SK-N-SH (cell line): ENCODE results near the gene POTEF. TPM values are rescaled to one million over a fixed set of nuclear protein-coding genes. Genes with fewer than 3 reads are reported as not detected.
"Not testable (repeated sequence)": the region's sequence is repeated elsewhere in the genome, so short reads cannot be mapped to it uniquely, and the experiment has no call there.

Experiments
- CTCF ChIA-PET: fragments of 300-600, 350-600 bp; formaldehyde crosslinking; extraction: SDS; loops from one replicate; lab custom pipeline; 2021; lab: Yijun Ruan, JAX
- POLR2A ChIA-PET: fragments of 350-600 bp; sonication (Branson Sonifier 250); formaldehyde crosslinking; extraction: SDS; loops from one replicate; lab custom pipeline; 2020; ENCODE audit warnings: antibody characterized with exemption, inconsistent platforms; lab: Yijun Ruan, JAX
- DNase-seq: peaks from one replicate; pipeline ENCODE4 v3.0.0; 2012
- H2AFZ ChIP-seq: fragments of 200-600 bp; sonication (generic); 2 replicates; pipeline ENCODE4 v1.8.1; 2016; ENCODE audit warnings: antibody characterized with exemption, mild to moderate bottlenecking, low read depth
- H3F3A ChIP-seq: fragments of 200-600 bp; sonication (generic); replicated peaks from 2 replicates; pipeline ENCODE3; 2016; ENCODE audit warnings: antibody characterized with exemption, mild to moderate bottlenecking; ENCODE audit not compliant: insufficient read depth
- H3K27ac ChIP-seq, 2 experiments: fragments of 200-500 bp in 1 of 2; fragments of 200-600 bp in 1 of 2; sonication (Bioruptor generic) in 1 of 2; sonication (generic), shearing (Covaris generic) in 1 of 2; 2 replicates each; pipeline versions ENCODE4 v1.5.1 to v1.6.1; 2014 to 2016; ENCODE audit warnings: low read depth in 2 of 2, inconsistent platforms in 1 of 2, low read length in 1 of 2, mild to moderate bottlenecking in 1 of 2, mixed read lengths in 1 of 2
- H3K27me3 ChIP-seq: fragments of 200-600 bp; sonication (generic), shearing (Covaris generic); 2 replicates; pipeline ENCODE4 v1.6.1; 2016; ENCODE audit warnings: mixed run types; ENCODE audit not compliant: insufficient read depth
- H3K36me3 ChIP-seq, 2 experiments: fragments of 200-500 bp in 1 of 2; fragments of 200-600 bp in 1 of 2; sonication (Bioruptor generic) in 1 of 2; sonication (generic) in 1 of 2; replicated peaks in 1 of 2; 2 replicates each; pipeline versions ENCODE3 to v1.5.1; 2014 to 2016; ENCODE audit warnings: low read length in 1 of 2, mild to moderate bottlenecking in 1 of 2; ENCODE audit not compliant: insufficient read depth in 2 of 2, control insufficient read depth in 1 of 2
- H3K4me1 ChIP-seq, 2 experiments: fragments of 200-500 bp in 1 of 2; fragments of 200-600 bp in 1 of 2; sonication (Bioruptor generic) in 1 of 2; sonication (generic), shearing (Covaris generic) in 1 of 2; 2 replicates each; pipeline versions ENCODE4 v1.5.1 to v1.6.1; 2014 to 2016; ENCODE audit warnings: low read depth in 1 of 2, low read length in 1 of 2, mixed run types in 1 of 2; ENCODE audit not compliant: insufficient read depth in 2 of 2, control insufficient read depth in 1 of 2
- H3K4me2 ChIP-seq: fragments of 200-600 bp; sonication (generic), shearing (Covaris generic); 2 replicates; pipeline ENCODE4 v1.6.1; 2017; ENCODE audit warnings: mixed run types
- H3K4me3 ChIP-seq, 2 experiments: fragments of 200-500 bp in 1 of 2; fragments of 200-600 bp in 1 of 2; sonication (Bioruptor generic) in 1 of 2; sonication (generic), shearing (Covaris generic) in 1 of 2; 2 replicates each; pipeline versions ENCODE4 v1.5.1 to v1.8.1; 2014 to 2016; ENCODE audit warnings: low read depth in 2 of 2, inconsistent platforms in 1 of 2, low read length in 1 of 2, mild to moderate bottlenecking in 1 of 2, mixed read lengths in 1 of 2, moderate library complexity in 1 of 2
- H3K79me2 ChIP-seq: fragments of 200-600 bp; sonication (generic); 2 replicates; pipeline ENCODE4 v1.8.1; 2017; ENCODE audit warnings: mild to moderate bottlenecking; ENCODE audit not compliant: insufficient read depth
- H3K9ac ChIP-seq: fragments of 200-600 bp; sonication (generic); 2 replicates; pipeline ENCODE4 v1.6.1; 2017; ENCODE audit warnings: mixed run types
- H3K9me2 ChIP-seq: fragments of 200-600 bp; sonication (generic); 2 replicates; pipeline ENCODE4 v1.6.1; 2017; ENCODE audit warnings: mixed run types
- H3K9me3 ChIP-seq: fragments of 200-600 bp; sonication (generic); 2 replicates; pipeline ENCODE4 v1.6.1; 2017; ENCODE audit warnings: mixed run types, mild to moderate bottlenecking, moderate library complexity
- H4K20me1 ChIP-seq: fragments of 200-600 bp; sonication (generic); 2 replicates; pipeline ENCODE4 v1.6.1; 2017; ENCODE audit warnings: mild to moderate bottlenecking, mixed run types; ENCODE audit not compliant: insufficient read depth
- ELF1 ChIP-seq: IDR thresholded peaks from 2 replicates; pipeline ENCODE4 v1.4.0; 2012
- POLR2AphosphoS5 ChIP-seq: IDR thresholded peaks from 2 replicates; pipeline ENCODE4 v1.6.1; 2012; ENCODE audit warnings: low read depth, low read length
- RAD21 ChIP-seq: IDR thresholded peaks from 2 replicates; pipeline ENCODE4 v1.6.1; 2012; ENCODE audit warnings: mild to moderate bottlenecking, low read length
- SIN3A ChIP-seq: IDR thresholded peaks from 2 replicates; pipeline ENCODE4 v1.6.1; 2012; ENCODE audit warnings: low read depth, mild to moderate bottlenecking, low read length, moderate library complexity, borderline replicate concordance
- TCF12 ChIP-seq: IDR thresholded peaks from 2 replicates; pipeline ENCODE4 v1.4.0; 2012
- WGBS: methylation state at CpG from one replicate; pipeline ENCODE4 v1.1.6; 2017; ENCODE audit warnings: low lambda C conversion rate; 5-methylcytosine and 5-hydroxymethylcytosine counted together
- polyA plus RNA-seq, 3 experiments: library from polyadenylated mRNA; depleted of rRNA; stranded (reverse); fragments of >200 nt; gene quantifications; 2 replicates each; pipeline ENCODE4 v1.2.3, GENCODE V29; 2012

The POTEF gene
- polyA plus RNA-seq, 1 of the 3 experiments (the other 2 are of a cell fraction), result not detected

DNA sequence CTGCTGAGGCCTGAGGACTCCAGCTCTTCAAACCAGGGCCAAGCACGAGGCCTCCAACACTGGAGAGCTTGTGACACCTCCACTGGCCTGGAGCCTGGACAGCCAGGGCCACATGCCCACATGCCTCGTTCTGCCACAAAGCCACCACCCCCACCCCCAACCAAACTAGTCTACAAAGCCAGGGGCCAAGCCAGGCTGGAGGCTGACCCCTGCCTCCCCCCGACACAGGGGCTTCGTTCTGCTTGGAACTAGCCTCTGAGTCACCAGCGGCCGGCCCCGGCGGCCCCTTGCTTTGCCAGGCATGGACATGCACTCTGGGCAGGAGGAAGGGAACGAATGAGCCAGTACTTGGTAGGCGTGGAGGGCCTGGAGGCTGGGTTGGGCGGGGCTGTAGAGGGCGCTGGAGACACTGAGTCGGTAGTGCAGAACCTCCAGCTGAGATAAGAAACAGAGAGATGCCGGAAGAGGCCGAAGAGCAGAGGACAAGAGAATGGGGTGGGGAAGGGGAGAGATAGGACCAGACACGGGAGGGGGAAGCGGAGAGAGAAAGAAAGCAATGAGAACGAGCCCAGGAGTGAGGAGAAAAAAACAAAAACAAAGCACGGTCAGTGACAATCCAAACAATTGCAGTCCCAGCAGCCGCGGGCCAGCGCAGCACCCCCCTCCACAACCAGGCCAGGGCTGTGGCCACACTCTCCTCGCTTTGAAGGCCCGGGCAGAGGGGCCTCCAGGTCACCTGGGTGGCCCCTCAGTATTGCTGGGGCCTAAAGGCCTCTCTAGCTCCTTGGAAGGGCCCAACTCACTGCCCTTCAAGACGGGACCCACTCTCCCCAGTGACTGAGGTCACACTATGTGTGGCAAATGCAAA lies 32.0 kb upstream of the POTEF start:
- peaks cover 0 to 15% of the 10 kb centered on the region in 2 experiments; a peak in 1 of 4 replicates for H3K4me1 ChIP-seq
- H3K79me2 ChIP-seq, H2AFZ ChIP-seq, H4K20me1 ChIP-seq, POLR2A ChIA-PET, H3K4me3 ChIP-seq, H3K9me2 ChIP-seq, DNase-seq, H3K9me3 ChIP-seq, H3K27me3 ChIP-seq, H3K9ac ChIP-seq, H3F3A ChIP-seq, H3K4me2 ChIP-seq, H3K27ac ChIP-seq: not testable (repeated sequence)
- CTCF ChIA-PET, result interaction anchor here (1.6 kb wide), 1 partner anchor 173 kb away, joined by 4 read pairs; no protein-coding TSS in a partner anchor
- WGBS, result 93% methylated on average over 22 of the region's 25 CpGs
- H3K36me3 ChIP-seq, result peaks cover 4 to 27% of the 10 kb centered on the region in 2 experiments

- Histone ChIP-seq H3K79me2 (no peaks in the 10 kb centered on the region), H4K20me1 (no peaks in the 10 kb centered on the region), H3K9ac (no peak overlapping the region), H3K9me2 (no peaks in the 10 kb centered on the region), H2AFZ (no peak overlapping the region), H3K27ac (no peak overlapping the region), H3K36me3 (peaks cover 4 to 26% of the 10 kb centered on the region in 2 experiments)
- no peak for DNase-seq
- ChIA-PET CTCF (interaction anchor here (1.6 kb wide), 1 partner anchor 174 kb away, joined by 4 read pairs; no protein-coding TSS in a partner anchor), POLR2A (no interaction called here)
- WGBS, result 92% methylated on average over 6 of the region's 6 CpGs
- TF ChIP-seq TCF12 (no peak), SIN3A (no peak), ELF1 (no peak), RAD21 (no peak), POLR2AphosphoS5 (no peak)
- TF ChIP-seq, all 33 proteins: peak for 0
- Histone ChIP-seq H3K9me3 (no peaks in the 10 kb centered on the region), H3K4me3 (no peak overlapping the region), H3K4me2 (no peak overlapping the region), H3K4me1 (peaks cover 0 to 21% of the 10 kb centered on the region in 2 experiments; a peak in 1 of 4 replicates), H3K27me3 (no peaks in the 10 kb centered on the region), H3F3A (no peaks in the 10 kb centered on the region)
These were observed 31.1 kb upstream of the POTEF start for GRCh38 chr2:130160131-130160530.

DNA sequence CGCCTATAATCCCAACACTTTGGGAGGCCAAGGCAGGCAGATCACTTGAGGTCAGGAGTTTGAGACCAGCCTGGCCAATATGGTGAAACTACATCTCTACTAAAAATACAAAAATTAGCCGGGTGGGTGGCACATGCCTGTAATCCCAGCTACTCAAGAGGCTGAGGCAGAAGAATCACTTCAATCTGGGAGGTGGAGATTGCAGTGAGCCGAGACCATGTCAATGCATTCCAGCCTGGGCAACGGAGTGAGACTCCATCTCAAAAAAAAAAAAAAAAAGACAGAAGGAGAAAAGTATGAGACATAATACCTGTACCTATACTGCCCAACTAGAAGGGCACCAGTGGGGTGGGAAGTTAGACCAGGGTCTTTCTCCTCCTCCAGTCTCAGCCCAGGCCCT lies 30.4 kb upstream of the POTEF start:
- H3K9ac ChIP-seq, H3K4me2 ChIP-seq, H3F3A ChIP-seq, H3K9me3 ChIP-seq, DNase-seq, H3K27me3 ChIP-seq, H3K4me3 ChIP-seq, H3K9me2 ChIP-seq, H3K27ac ChIP-seq, POLR2A ChIA-PET, H2AFZ ChIP-seq, H3K79me2 ChIP-seq, H4K20me1 ChIP-seq: not testable (repeated sequence)
- peaks cover 0 to 21% of the 10 kb centered on the region in 2 experiments; a peak in 1 of 4 replicates for H3K4me1 ChIP-seq
- 98% methylated on average over 4 of the region's 4 CpGs for WGBS
- peaks cover 4 to 28% of the 10 kb centered on the region in 2 experiments for H3K36me3 ChIP-seq
- CTCF ChIA-PET, result interaction anchor here (1.6 kb wide), 1 partner anchor 175 kb away, joined by 4 read pairs; no protein-coding TSS in a partner anchor
